T-helper 22 cell (primary cell): Measurements from ENCODE around the gene EFNA4.

Source experiments
- DNase-seq: peaks from one replicate; pipeline ENCODE4 v3.0.0-alpha.2; 2020; ENCODE audit warnings: low read depth

The EFNA4 gene

GRCh38 chr1:155052439-155053395 lies 10.8 kb upstream of the EFNA4 start:
- DNase-seq = no peak

DNA sequence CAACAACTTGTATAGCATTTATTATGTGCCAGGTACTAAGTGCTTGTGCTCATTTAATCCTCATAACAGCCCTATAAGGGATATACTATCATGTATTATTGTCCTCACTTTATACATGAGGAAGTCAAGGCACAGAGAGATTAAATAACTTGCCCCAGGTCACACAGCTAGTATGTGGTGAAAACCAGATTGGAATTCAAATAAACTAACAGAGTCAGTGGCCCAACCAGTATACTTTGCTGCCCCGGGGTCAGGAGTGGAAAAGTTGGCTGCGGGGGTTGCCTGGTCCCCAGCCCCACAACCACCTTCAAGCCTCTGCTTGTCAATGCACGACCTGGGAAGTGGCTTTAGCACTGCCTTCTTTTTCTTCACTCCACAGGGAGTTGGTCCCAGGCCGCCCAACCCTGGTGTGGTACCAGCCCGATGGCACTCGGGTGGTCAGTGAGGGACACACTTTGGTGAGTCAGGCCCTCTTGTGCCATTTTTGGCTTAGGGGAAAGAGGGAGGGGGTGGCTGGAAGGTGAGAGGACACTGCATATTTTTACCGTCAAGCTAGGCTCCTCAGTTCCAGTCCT lies 9.9 kb upstream of the EFNA4 start:
- DNase-seq = no peak

DNA sequence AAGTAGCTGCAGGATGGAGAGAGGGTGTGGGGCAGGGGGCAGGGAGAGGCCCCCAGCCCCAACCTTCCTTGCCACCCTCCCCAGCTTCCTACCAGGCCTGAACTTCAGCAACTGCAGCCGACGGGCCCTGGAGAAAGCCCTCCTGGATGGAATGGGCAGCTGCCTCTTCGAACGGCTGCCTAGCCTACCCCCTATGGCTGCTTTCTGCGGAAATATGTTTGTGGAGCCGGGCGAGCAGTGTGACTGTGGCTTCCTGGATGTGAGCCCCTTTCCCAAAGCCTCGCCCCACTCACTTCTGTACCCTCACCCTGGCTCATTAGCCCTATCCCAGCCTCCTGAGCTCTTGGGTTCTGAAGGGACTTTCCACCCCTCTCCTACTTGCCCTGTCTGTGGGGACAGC lies 6.4 kb upstream of the EFNA4 start:
- no peak for DNase-seq

GRCh38 chr1:155057788-155058211 lies 5.7 kb upstream of the EFNA4 start:
- no peak for DNase-seq

DNA sequence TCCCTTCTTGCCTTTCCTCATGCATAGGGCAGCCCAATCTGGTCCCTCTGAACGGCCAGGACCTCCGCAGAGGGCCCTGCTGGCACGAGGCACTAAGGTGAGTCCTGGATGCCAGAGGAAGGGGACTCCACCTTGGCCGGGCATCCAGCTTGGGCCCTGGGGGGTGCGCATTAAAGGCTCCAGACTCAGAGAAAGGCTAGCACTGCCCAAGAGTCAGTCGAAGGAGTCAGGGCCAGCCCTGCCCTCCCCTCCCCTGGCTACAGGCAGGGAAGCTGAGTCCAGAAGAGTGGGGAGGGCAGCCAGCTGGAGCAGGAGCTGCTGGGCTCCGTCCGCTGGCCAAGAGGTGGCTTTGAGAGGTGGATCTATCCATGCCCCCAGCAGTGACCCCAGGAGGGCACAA lies 2.8 kb upstream of the EFNA4 start:
- DNase-seq = no peak

- peak; percentile 76 for DNase-seq
Measured at GRCh38 chr1:155061381-155062150, 2.0 kb upstream of the EFNA4 start.

DNA sequence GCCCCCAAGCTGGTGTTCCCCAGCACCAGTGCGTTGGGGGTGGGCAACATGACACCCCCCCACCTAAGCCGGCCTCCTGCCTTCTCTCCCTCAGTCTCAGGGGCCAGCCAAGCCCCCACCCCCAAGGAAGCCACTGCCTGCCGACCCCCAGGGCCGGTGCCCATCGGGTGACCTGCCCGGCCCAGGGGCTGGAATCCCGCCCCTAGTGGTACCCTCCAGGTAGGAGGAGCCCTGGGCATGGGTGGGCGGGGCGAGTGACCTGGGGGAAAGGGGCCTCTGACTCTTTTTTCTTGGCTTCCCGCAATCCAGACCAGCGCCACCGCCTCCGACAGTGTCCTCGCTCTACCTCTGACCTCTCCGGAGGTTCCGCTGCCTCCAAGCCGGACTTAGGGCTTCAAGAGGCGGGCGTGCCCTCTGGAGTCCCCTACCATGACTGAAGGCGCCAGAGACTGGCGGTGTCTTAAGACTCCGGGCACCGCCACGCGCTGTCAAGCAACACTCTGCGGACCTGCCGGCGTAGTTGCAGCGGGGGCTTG lies 1.3 kb upstream of the EFNA4 start:
- no peak for DNase-seq

GRCh38 chr1:155062702-155063411 lies 683 bp upstream of the EFNA4 start:
- no peak for DNase-seq

DNA sequence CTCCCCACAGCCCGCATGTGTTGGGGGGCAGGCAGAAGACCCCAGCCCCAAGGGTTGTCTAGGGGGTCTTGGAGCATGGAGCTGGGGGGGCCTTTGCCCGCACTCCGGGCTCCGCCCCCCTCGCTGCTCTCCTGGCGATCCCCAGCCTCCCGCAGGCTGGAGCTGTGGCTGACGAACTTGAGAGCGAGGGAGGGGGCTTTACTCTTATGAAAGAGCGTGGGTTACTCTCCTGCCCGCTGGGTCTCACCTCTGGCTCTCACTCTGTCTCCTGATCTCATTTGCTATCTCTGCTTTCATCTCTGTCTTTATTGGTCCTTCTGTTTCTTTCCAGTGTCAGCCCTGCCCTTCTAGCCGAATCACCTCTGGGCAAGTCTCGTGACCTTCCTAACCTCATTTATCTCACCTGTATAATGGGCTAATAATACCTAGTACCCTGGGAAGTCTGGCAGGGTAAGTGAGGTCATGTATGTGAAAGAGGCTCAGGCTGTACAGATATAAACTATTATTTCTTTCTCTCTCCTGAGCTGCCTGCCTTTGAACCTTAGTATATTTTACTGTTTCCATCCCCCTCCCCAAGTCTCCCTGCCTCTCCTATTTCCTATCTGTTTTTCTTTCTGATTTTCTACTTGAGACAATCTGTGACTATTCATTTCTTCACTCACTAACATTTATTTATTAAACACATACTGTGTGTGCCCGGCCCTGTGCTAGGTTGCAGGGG lies 731 bp downstream of the EFNA4 start:
- no peak for DNase-seq

DNA sequence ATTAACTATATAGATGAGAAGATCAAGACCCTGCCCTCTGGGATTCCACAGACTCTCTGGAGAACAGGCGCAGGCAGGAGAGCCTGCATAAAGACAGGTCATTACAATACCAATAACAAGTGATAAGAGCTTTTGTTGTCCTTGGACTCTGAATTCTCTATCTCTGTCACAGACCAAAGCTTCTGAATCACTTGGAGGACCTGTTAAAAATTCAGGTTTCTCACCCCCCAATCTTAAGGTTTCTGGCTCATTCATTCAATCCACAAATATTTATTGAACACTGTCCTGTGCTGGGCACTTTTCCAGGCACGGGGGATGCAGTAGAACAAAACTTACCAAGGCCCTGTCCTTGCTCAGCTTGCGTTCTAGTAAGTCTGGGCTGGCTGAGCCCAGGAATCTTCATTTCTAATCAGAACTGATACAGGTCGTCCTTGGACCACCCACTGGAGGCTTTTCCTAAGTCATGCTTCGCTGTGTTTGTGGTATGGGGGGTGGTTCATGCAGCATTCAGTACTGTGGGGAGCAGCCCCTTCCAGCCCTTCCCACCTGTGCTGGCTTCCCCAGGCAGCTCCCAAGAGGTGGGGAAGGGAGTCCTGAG lies 1.4 kb downstream of the EFNA4 start:
- no peak for DNase-seq

GRCh38 chr1:155066777-155067176 lies 3.2 kb downstream of the EFNA4 start:
- DNase-seq = no peak

GRCh38 chr1:155068599-155068998 lies 5.1 kb downstream of the EFNA4 start:
- DNase-seq = no peak

DNA sequence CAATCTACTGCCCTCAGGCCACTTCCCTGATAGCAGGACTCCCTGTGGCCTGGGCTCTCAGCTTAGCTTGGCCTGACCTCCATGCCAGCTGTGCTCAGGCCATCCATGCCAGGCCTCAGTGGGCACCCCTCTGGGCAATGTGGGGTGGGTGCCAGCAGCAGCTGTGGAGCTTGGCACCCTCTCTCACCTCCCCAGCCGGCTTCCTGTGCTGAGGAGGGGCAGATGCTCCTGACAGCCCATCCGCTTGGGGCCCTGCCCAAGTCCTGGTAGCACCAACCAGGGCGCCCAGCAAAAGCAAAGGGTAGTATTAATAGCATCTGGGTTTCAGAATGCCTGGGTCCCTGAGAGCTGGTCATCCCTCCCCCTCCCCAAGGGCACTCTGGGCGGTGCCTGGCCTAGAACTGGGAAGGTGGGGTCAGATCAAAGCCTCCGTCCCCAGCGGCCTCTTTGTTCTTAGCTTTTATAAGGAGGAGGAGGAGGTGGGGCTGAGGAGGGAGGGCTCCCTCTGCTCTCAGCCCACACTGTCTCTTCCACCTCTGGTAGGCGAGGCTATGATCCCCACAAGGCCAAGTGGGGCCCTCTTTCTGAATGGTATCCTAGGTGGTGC lies 6.1 kb downstream of the EFNA4 start:
- no peak for DNase-seq

DNA sequence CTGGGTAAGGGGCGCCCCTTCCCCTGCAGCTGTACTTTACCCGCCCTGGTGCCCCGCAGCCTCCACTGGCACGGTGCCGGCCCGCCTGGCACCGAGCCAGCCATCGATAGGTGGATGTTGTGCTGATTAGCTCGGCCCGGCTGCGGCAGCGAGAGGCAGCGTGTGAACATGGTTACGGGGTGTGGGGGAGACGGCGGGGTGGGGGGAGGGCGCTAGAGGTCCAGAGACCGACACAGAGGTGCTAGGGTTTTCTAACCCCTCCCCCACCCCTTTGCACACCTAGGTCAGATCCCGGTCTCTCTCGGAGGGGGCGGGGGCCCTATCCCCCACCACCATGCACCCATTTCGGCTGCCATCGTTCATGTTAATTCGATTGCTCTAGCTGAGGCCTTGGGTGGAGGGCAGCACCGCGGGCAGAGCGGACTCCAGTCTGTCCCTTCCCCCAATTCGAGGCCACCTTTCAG lies 6.7 kb downstream of the EFNA4 start:
- no peak for DNase-seq

DNA sequence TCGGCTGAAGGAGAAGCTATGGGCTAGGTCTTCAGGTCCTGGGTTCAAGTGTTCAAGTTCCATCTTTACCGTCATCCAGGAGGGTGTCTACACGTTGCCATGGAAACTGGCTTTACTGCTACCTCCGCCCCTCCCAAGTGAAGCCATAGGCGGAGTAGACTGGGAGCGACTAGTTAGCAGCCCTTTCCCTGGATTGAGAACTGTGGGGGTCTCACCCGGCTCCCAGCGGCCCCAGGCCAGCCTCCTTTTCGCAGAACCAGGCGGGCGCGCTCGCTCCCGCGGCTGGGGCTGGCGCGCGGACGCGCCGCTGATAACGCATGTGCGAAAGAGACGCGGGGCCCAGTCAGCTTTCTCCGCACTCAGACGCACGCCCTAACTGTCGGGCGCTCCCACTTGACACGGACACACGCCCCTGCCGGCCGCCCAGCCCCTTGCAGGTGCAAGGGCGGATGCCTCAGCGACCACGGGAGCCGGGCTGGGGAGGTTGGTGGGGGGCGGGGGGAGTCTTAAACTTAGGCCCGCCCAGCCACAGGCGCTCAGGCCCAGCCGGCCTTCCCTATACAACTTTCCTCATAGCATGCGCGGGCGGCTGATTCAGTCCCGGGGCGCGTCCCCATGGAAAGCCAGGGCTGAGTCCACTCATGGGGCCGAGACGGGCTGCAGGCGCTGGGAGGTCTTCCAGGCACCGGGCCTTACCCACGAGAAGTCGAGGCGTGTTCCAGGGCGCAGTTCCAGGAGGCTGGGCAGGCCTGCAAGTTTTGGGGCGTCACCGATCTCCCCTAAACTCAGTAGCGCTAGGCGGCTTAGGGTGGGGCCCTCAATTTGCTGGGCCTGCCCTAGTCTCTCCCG lies 7.4 kb downstream of the EFNA4 start:
- peak; percentile 60 for DNase-seq

DNA sequence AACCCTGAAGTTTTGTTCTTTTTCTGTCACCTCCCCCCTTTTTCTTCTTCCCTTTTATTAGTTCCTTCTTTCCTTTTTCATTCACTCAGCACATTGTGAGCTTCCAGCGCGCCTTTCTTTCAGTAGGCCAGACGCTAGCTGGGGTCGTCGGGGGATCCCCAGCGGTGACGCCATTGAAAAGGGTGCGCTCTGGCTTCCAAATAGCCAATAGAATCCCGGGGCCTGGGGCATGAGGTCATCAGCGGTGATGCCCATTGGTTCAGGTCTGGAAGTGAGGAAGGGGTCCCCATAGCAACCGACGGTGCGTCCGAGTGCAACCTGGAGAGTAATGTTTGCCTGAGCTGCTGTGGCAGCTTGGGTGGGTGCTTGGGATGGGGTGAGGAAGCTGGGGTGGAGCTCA lies 8.2 kb downstream of the EFNA4 start:
- no peak for DNase-seq

GRCh38 chr1:155072531-155073289 lies 9.2 kb downstream of the EFNA4 start:
- DNase-seq = no peak
